Hepatocyte (in vitro differentiated cells): ENCODE data around the gene SIL1. TPM values are rescaled to one million over a fixed set of nuclear protein-coding genes. Genes with fewer than 3 reads are reported as not detected.

Experiments
- DNase-seq: peaks from one replicate; pipeline ENCODE4 v3.0.0-alpha.2; 2016; ENCODE audit warnings: low spot score
- H2AFZ ChIP-seq: fragments of 200-600 bp; sonication (generic); 2 replicates; pipeline ENCODE4 v1.6.0; 2016; ENCODE audit warnings: antibody characterized with exemption, mild to moderate bottlenecking
- H3K27ac ChIP-seq: fragments of 200-600 bp; sonication (generic); 2 replicates; pipeline ENCODE4 v1.5.1; 2016; ENCODE audit warnings: mild to moderate bottlenecking
- H3K27me3 ChIP-seq: fragments of 200-600 bp; sonication (generic); 2 replicates; pipeline ENCODE4 v1.6.1; 2016
- H3K36me3 ChIP-seq: fragments of 200-600 bp; sonication (generic); replicated peaks from 2 replicates; pipeline ENCODE4 v1.5.1; 2016; ENCODE audit warnings: low read depth; ENCODE audit not compliant: insufficient read depth
- H3K4me1 ChIP-seq: fragments of 200-600 bp; sonication (generic); 2 replicates; pipeline ENCODE4 v1.5.1; 2016; ENCODE audit warnings: mild to moderate bottlenecking, moderate library complexity; ENCODE audit not compliant: insufficient read depth
- H3K4me2 ChIP-seq: fragments of 200-600 bp; sonication (generic); 2 replicates; pipeline ENCODE4 v1.6.0; 2016
- H3K4me3 ChIP-seq: fragments of 200-600 bp; sonication (generic); 2 replicates; pipeline ENCODE4 v1.5.1; 2016; ENCODE audit warnings: mild to moderate bottlenecking
- H3K79me2 ChIP-seq: fragments of 200-600 bp; sonication (generic); 2 replicates; pipeline ENCODE4 v1.6.0; 2017; ENCODE audit warnings: mild to moderate bottlenecking
- H3K9me2 ChIP-seq: fragments of 200-600 bp; sonication (generic); replicated peaks from 2 replicates; pipeline ENCODE4 v1.6.0; 2017; ENCODE audit warnings: mild to moderate bottlenecking; ENCODE audit not compliant: insufficient read depth
- H3K9me3 ChIP-seq: fragments of 200-600 bp; sonication (generic); 2 replicates; pipeline ENCODE4 v1.5.1; 2016; ENCODE audit warnings: low read depth, mild to moderate bottlenecking
- H4K20me1 ChIP-seq: fragments of 200-600 bp; sonication (generic); 2 replicates; pipeline ENCODE4 v1.6.0; 2016; ENCODE audit warnings: mild to moderate bottlenecking; ENCODE audit not compliant: insufficient read depth, poor library complexity, severe bottlenecking
- EZH2 ChIP-seq: fragments of 200-600 bp; sonication (generic); IDR thresholded peaks from 2 replicates; pipeline ENCODE4 v1.6.1; 2016; ENCODE audit warnings: antibody characterized with exemption, mild to moderate bottlenecking, borderline replicate concordance
- EZH2phosphoT487 ChIP-seq: fragments of 200-600 bp; sonication (generic); IDR thresholded peaks from one replicate; pipeline ENCODE4 v1.6.1; 2018; ENCODE audit warnings: antibody characterized with exemption, mild to moderate bottlenecking, low read depth, moderate library complexity; ENCODE audit not compliant: unreplicated experiment, severe bottlenecking
- WGBS: methylation state at CpG from one replicate; pipeline ENCODE4 v1.1.6; 2016; ENCODE audit warnings: low lambda C conversion rate; ENCODE audit errors: missing lambda C conversion rate; 5-methylcytosine and 5-hydroxymethylcytosine counted together
- polyA plus RNA-seq: library from polyadenylated mRNA; unstranded; fragments of >200 nt; fragmentation: Nextera tagmentation; extraction: Ambion mirVana; gene quantifications from 2 replicates; pipeline ENCODE4 v1.2.1, GENCODE V29; 2016
- total RNA-seq: library from RNA; depleted of rRNA; stranded (reverse); fragments of >200 nt; gene quantifications from 2 replicates; pipeline ENCODE4 v1.2.3, GENCODE V29; 2014
- TF ChIP-seq, protein P1 (sequence below): fragments of 200-600 bp; sonication (generic); IDR thresholded peaks from 2 replicates; pipeline ENCODE4 v1.5.1; 2016; ENCODE audit warnings: antibody characterized with exemption, mild to moderate bottlenecking; ENCODE audit not compliant: poor library complexity

SIL1 gene
- total and polyA plus RNA-seq, 2 experiments from 2014 or later = 82.0 to 176 TPM

DNA sequence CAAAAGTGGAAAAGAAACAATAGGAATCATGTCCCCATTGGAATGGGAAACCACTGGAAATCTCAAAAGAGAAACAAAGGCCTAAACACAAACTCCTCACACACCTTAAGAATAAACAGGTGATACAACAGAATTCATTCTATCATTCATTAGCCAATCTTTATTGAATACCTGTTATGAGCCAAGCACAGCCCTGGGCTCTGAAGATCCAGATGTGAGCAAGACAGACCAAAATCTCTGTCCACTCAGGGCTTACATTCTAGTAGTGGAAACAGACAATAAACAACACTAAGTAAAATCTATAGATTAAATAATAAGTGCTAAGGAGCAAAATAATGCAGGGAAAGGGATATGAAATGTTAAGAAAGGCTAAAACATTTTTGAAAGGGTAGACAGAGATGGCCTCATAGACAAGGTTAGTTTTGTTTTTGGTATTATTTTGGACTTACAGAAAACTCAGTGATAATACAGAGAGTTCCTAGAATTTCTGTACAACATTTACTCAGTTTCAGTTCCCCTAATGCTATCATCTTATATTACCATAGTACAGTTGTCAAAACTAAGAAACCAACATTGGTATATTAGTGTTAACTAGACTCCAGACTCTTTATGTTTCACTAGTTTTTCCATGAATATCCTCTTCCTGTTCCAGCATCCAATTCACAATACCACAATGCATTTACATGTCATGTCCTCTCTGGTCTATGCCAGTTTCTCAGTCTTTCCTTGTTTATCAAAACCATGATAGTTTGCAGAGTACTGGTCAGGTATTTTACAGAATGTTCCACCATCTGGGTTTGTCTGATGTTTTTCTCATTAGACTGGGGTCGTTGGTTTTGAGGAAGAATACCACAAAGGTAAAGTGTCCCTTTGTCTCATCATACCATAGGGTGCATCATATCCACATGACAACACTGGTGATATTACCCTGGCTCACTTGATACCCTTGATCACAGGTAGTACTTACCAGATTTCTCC lies 103.7 kb downstream of the SIL1 start:
- Histone ChIP-seq H3K36me3 (no peaks in the 10 kb centered on the region), H3K79me2 (peaks cover 5% of the 10 kb centered on the region), H3K27me3 (no peaks in the 10 kb centered on the region), H3K4me2 (no peak overlapping the region), H3K4me3 (no peak overlapping the region), H3K9me3 (no peaks in the 10 kb centered on the region), H4K20me1 (peaks cover under 1% of the 10 kb centered on the region), H3K9me2 (no peaks in the 10 kb centered on the region), H2AFZ (no peak overlapping the region), H3K27ac (no peak overlapping the region), H3K4me1 (no peaks in the 10 kb centered on the region)
- DNase-seq = no peak
- WGBS = 72% methylated on average over 1 of the region's 1 CpG
- no peak for TF ChIP-seq EZH2phosphoT487

GRCh38 chr5:139092741-139093343 lies 105.3 kb downstream of the SIL1 start:
- Histone ChIP-seq H4K20me1 (peaks cover 4% of the 10 kb centered on the region), H3K4me1 (no peaks in the 10 kb centered on the region), H3K9me2 (no peaks in the 10 kb centered on the region), H3K9me3 (no peaks in the 10 kb centered on the region), H3K4me2 (no peak overlapping the region), H3K36me3 (no peaks in the 10 kb centered on the region), H3K27ac (no peak overlapping the region), H2AFZ (no peak overlapping the region), H3K4me3 (no peak overlapping the region), H3K79me2 (peaks cover 2% of the 10 kb centered on the region), H3K27me3 (no peaks in the 10 kb centered on the region)
- TF ChIP-seq EZH2phosphoT487 = no peak
- TF ChIP-seq, protein P1, sequence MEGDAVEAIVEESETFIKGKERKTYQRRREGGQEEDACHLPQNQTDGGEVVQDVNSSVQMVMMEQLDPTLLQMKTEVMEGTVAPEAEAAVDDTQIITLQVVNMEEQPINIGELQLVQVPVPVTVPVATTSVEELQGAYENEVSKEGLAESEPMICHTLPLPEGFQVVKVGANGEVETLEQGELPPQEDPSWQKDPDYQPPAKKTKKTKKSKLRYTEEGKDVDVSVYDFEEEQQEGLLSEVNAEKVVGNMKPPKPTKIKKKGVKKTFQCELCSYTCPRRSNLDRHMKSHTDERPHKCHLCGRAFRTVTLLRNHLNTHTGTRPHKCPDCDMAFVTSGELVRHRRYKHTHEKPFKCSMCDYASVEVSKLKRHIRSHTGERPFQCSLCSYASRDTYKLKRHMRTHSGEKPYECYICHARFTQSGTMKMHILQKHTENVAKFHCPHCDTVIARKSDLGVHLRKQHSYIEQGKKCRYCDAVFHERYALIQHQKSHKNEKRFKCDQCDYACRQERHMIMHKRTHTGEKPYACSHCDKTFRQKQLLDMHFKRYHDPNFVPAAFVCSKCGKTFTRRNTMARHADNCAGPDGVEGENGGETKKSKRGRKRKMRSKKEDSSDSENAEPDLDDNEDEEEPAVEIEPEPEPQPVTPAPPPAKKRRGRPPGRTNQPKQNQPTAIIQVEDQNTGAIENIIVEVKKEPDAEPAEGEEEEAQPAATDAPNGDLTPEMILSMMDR = no peak
- TF ChIP-seq EZH2 = no peak
- WGBS = 95% methylated on average over 5 of the region's 5 CpGs
- DNase-seq = no peak

DNA sequence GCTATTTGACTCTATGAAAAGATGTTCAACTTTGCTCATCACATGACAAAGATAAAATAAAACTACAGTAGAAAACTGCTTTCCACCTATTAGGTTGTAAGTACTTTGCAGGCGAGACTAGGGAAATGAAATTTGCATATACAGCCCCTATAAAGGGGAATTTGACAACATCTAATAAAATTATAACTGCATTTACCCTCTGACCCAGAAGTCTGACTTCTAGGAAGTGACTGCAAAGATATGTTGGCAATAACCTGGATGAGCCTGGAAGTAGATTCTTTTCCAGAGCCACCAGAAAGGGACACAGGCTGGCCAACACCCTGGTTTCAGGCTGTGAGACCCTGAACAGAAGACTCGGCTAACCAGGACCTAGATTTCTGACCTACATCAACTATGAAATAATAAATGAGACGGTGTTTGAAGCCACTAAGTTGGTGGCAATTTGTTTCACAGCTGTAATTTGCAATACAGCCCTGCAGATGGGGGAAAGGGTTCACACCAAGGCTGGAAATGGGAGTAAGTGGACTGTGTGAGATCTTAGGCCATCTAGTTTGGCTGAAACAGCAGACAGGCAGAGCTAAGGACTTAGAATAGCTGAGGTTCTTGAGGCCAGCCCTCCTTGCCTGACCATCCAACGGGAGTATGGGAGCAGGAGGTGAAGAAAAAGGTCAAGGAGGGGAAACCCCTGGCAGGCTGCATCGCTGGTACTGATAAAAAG lies 106.6 kb downstream of the SIL1 start:
- H3K27ac ChIP-seq = no peak overlapping the region

More for the DNA sequence above, 106.6 kb downstream of the SIL1 start:
- H3K4me1 ChIP-seq = no peaks in the 10 kb centered on the region
- no peak overlapping the region for H3K4me3 ChIP-seq
- peak; percentile 11 for DNase-seq
- no peak overlapping the region for H3K4me2 ChIP-seq
- peaks cover 2% of the 10 kb centered on the region for H3K79me2 ChIP-seq
- H2AFZ ChIP-seq = no peak overlapping the region
- WGBS = 82% methylated on average over 5 of the region's 5 CpGs
- no peaks in the 10 kb centered on the region for H3K9me2 ChIP-seq
- H3K9me3 ChIP-seq = no peaks in the 10 kb centered on the region
- peaks cover 4% of the 10 kb centered on the region for H4K20me1 ChIP-seq
- no peaks in the 10 kb centered on the region for H3K36me3 ChIP-seq
- no peaks in the 10 kb centered on the region for H3K27me3 ChIP-seq
- TF ChIP-seq EZH2 (no peak), EZH2phosphoT487 (no peak)
- TF ChIP-seq, protein P1 = peak; percentile 18
